Peyer's patch (tissue), 4 donors: Measurements from ENCODE around the gene SPINK7. TPM values are rescaled to one million over a fixed set of nuclear protein-coding genes. Genes with fewer than 3 reads are reported as not detected.

Experiments
- DNase-seq, 3 donors: peaks; one replicate each; pipeline ENCODE4 v3.0.0-alpha.2; 2017 to 2019
- H3K27ac ChIP-seq, 4 donors: fragments of 200-600 bp; sonication (generic); one replicate each; pipeline ENCODE4 v1.5.1; 2016 to 2019
- H3K27me3 ChIP-seq, 2 donors: fragments of 200-600 bp; sonication (generic); one replicate each; pipeline ENCODE4 v1.5.1; 2019
- H3K36me3 ChIP-seq, 3 donors: fragments of 200-600 bp; sonication (generic); one replicate each; pipeline ENCODE4 v1.5.1; 2016 to 2019
- H3K4me1 ChIP-seq, 4 donors: fragments of 200-600 bp; sonication (generic); one replicate each; pipeline ENCODE4 v1.5.1; 2016 to 2019
- H3K4me3 ChIP-seq, 4 donors: fragments of 200-600 bp; sonication (generic); 1 replicate in 3 of 4; 2 replicates in 1 of 4; pipeline ENCODE4 v1.5.1; 2016 to 2019; ENCODE audit warnings: mild to moderate bottlenecking in 1 of 4
- H3K9me3 ChIP-seq, 4 donors: fragments of 200-600 bp; sonication (generic); one replicate each; pipeline ENCODE4 v1.5.1; 2016 to 2019; ENCODE audit warnings: mild to moderate bottlenecking in 1 of 4
- CTCF ChIP-seq, 6 experiments: fragments of 450-650 bp in 4 of 6; fragments of 200-600 bp in 2 of 6; sonication (generic) in 1 of 6; IDR thresholded peaks; one replicate each; pipeline ENCODE4 v1.5.1; 2017 to 2019; ENCODE audit warnings: antibody characterized with exemption in 6 of 6, mild to moderate bottlenecking in 3 of 6, moderate library complexity in 1 of 6
- POLR2A ChIP-seq, 2 donors: fragments of 450-650 bp; IDR thresholded peaks; one replicate each; pipeline ENCODE4 v1.5.1; 2017; ENCODE audit warnings: antibody characterized with exemption in 2 of 2, mild to moderate bottlenecking in 2 of 2, moderate library complexity in 2 of 2
- total RNA-seq, 4 donors: library from RNA; depleted of rRNA; stranded (reverse); fragments of >200 nt; gene quantifications; one replicate each; pipeline ENCODE4 v1.1.0, GENCODE V29; 2016

Gene SPINK7
- total RNA-seq, 4 donors from 2014 or later, result not detected

- no peak for TF ChIP-seq CTCF (IDR thresholded peaks at IDR 0.05)
- TF ChIP-seq POLR2A (IDR thresholded peaks at IDR 0.05), result no peak
- Histone ChIP-seq H3K4me1 (no peaks in the 10 kb centered on the region), H3K36me3 (no peaks in the 10 kb centered on the region), H3K27me3 (no peaks in the 10 kb centered on the region), H3K9me3 (no peaks in the 10 kb centered on the region), H3K4me3 (no peak overlapping the region), H3K27ac (no peak overlapping the region)
- no peak for DNase-seq
These were observed 30.3 kb downstream of the SPINK7 start for GRCh38 chr5:148342371-148343045.

GRCh38 chr5:148343046-148343407 lies 30.8 kb downstream of the SPINK7 start:
- no peaks in the 10 kb centered on the region for H3K9me3 ChIP-seq
- H3K4me1 ChIP-seq, result no peaks in the 10 kb centered on the region
- no peak overlapping the region for H3K27ac ChIP-seq
- no peak for DNase-seq
- no peak for TF ChIP-seq POLR2A (IDR thresholded peaks at IDR 0.05)
- TF ChIP-seq CTCF (IDR thresholded peaks at IDR 0.05), result no peak
- no peak overlapping the region for H3K4me3 ChIP-seq
- H3K36me3 ChIP-seq, result no peaks in the 10 kb centered on the region
- H3K27me3 ChIP-seq, result no peaks in the 10 kb centered on the region

- no peaks in the 10 kb centered on the region for H3K4me1 ChIP-seq
- H3K36me3 ChIP-seq, result no peaks in the 10 kb centered on the region
- no peak overlapping the region for H3K4me3 ChIP-seq
- no peak overlapping the region for H3K27ac ChIP-seq
- H3K9me3 ChIP-seq, result no peaks in the 10 kb centered on the region
- TF ChIP-seq CTCF (IDR thresholded peaks at IDR 0.05) (no peak), POLR2A (IDR thresholded peaks at IDR 0.05) (no peak)
- DNase-seq, result no peak
- no peaks in the 10 kb centered on the region for H3K27me3 ChIP-seq
These were observed 31.6 kb downstream of the SPINK7 start for GRCh38 chr5:148343603-148344487.

GRCh38 chr5:148347706-148348105 lies 35.5 kb downstream of the SPINK7 start:
- Histone ChIP-seq H3K27me3 (no peaks in the 10 kb centered on the region), H3K36me3 (no peaks in the 10 kb centered on the region)
- TF ChIP-seq POLR2A (IDR thresholded peaks at IDR 0.05), result no peak
- TF ChIP-seq CTCF (IDR thresholded peaks at IDR 0.05), result no peak

GRCh38 chr5:148352696-148353095 lies 40.5 kb downstream of the SPINK7 start:
- H3K9me3 ChIP-seq, result no peaks in the 10 kb centered on the region
- H3K27me3 ChIP-seq, result no peaks in the 10 kb centered on the region
- TF ChIP-seq CTCF (IDR thresholded peaks at IDR 0.05) (no peak), POLR2A (IDR thresholded peaks at IDR 0.05) (no peak)
- no peak overlapping the region for H3K27ac ChIP-seq
- no peak overlapping the region for H3K4me3 ChIP-seq
- no peaks in the 10 kb centered on the region for H3K36me3 ChIP-seq
- H3K4me1 ChIP-seq, result no peaks in the 10 kb centered on the region
- DNase-seq, result no peak

More at GRCh38 chr5:148347706-148348105, 35.5 kb downstream of the SPINK7 start:
- no peak for DNase-seq
- H3K4me1 ChIP-seq, result no peaks in the 10 kb centered on the region
- H3K27ac ChIP-seq, result no peak overlapping the region
- no peaks in the 10 kb centered on the region for H3K9me3 ChIP-seq
- no peak overlapping the region for H3K4me3 ChIP-seq
